Keratinocyte (primary cell): Measurements from ENCODE around the gene IREB2. TPM values are rescaled to one million over a fixed set of nuclear protein-coding genes. Genes with fewer than 3 reads are reported as not detected.
A peak's percentile ranks its signal among the peaks of the same experiment; 100 is the strongest.

Experiments
- DNase-seq: peaks from one replicate; pipeline ENCODE4 v3.0.0-alpha.2; 2011; ENCODE audit warnings: low read depth, missing footprints, low spot score
- FAIRE-seq: peaks from 2 replicates; lab custom pipeline; 2011; peaks lifted over from hg19 to GRCh38; lab: Jason Lieb, UNC
- H2AFZ ChIP-seq: 2 replicates; pipeline ENCODE4 v1.6.0; 2012; ENCODE audit warnings: low read length, control low read depth, inconsistent platforms; ENCODE audit not compliant: control insufficient read depth
- H3K27ac ChIP-seq: 2 replicates; pipeline ENCODE4 v1.5.1; 2011; ENCODE audit warnings: low read length; ENCODE audit not compliant: control insufficient read depth, insufficient read depth
- H3K27me3 ChIP-seq: 3 replicates; pipeline ENCODE4 v1.6.0; 2011; ENCODE audit warnings: low read length; ENCODE audit not compliant: control insufficient read depth, insufficient read depth; ENCODE audit errors: extremely low read depth
- H3K36me3 ChIP-seq, 2 experiments: 2 replicates in 1 of 2; 3 replicates in 1 of 2; pipeline ENCODE4 v1.5.1; 2011; ENCODE audit warnings: low read length in 2 of 2, mild to moderate bottlenecking in 1 of 2; ENCODE audit not compliant: control insufficient read depth in 2 of 2, insufficient read depth in 2 of 2; ENCODE audit errors: extremely low read depth in 1 of 2
- H3K4me1 ChIP-seq: 3 replicates; pipeline ENCODE4 v1.5.1; 2011; ENCODE audit warnings: low read length; ENCODE audit not compliant: control insufficient read depth, insufficient read depth; ENCODE audit errors: extremely low read depth
- H3K4me2 ChIP-seq: 3 replicates; pipeline ENCODE4 v1.6.0; 2011; ENCODE audit warnings: low read depth, low read length; ENCODE audit not compliant: control insufficient read depth, insufficient read depth; ENCODE audit errors: extremely low read depth
- H3K4me3 ChIP-seq, 3 experiments: fragments of 200-600 bp in 1 of 3; sonication (generic) in 1 of 3; 2 replicates in 2 of 3; 3 replicates in 1 of 3; pipeline ENCODE4 v1.5.1; 2011 to 2016; ENCODE audit warnings: low read length in 3 of 3, mild to moderate bottlenecking in 3 of 3, control low read depth in 2 of 3, inconsistent platforms in 1 of 3, low read depth in 1 of 3, mixed read lengths in 1 of 3, mixed run types in 1 of 3, moderate library complexity in 1 of 3; ENCODE audit not compliant: control insufficient read depth in 2 of 3, insufficient read depth in 2 of 3; ENCODE audit errors: extremely low read depth in 1 of 3
- H3K79me2 ChIP-seq: 2 replicates; pipeline ENCODE4 v1.6.0; 2012; ENCODE audit warnings: low read length; ENCODE audit not compliant: control insufficient read depth, insufficient read depth
- H3K9ac ChIP-seq: 3 replicates; pipeline ENCODE4 v1.6.0; 2011; ENCODE audit warnings: low read length; ENCODE audit not compliant: control insufficient read depth, insufficient read depth; ENCODE audit errors: extremely low read depth
- H3K9me1 ChIP-seq: 3 replicates; pipeline ENCODE4 v1.6.0; 2011; ENCODE audit warnings: low read length; ENCODE audit not compliant: control insufficient read depth, insufficient read depth; ENCODE audit errors: extremely low read depth
- H3K9me3 ChIP-seq: 2 replicates; pipeline ENCODE4 v1.5.1; 2012; ENCODE audit warnings: low read depth, low read length; ENCODE audit not compliant: control insufficient read depth
- H4K20me1 ChIP-seq: 3 replicates; pipeline ENCODE4 v1.6.0; 2011; ENCODE audit warnings: low read length; ENCODE audit not compliant: control insufficient read depth, insufficient read depth; ENCODE audit errors: extremely low read depth
- CTCF ChIP-seq, 3 experiments: IDR thresholded peaks in 1 of 3; conservative IDR thresholded peaks in 1 of 3; optimal IDR thresholded peaks in 1 of 3; 2 replicates in 2 of 3; 3 replicates in 1 of 3; pipeline versions ENCODE3 to v1.5.1; 2011; ENCODE audit warnings: low read length in 3 of 3, mild to moderate bottlenecking in 3 of 3, moderate library complexity in 2 of 3, control low read depth in 1 of 3, inconsistent platforms in 1 of 3; ENCODE audit not compliant: insufficient read depth in 2 of 3; ENCODE audit errors: extremely low read depth in 1 of 3
- EZH2 ChIP-seq: IDR thresholded peaks from one replicate; pipeline ENCODE4 v1.6.1; 2012; ENCODE audit warnings: inconsistent platforms, mild to moderate bottlenecking, low read length, moderate library complexity
- dilution Hi-C: fragments of 300-500 bp; cut with MboI; formaldehyde crosslinking; loops from one replicate; pipeline ENCODE4 v1.7.0; 2020; ENCODE audit warnings: low sequenced_read_pairs; ENCODE audit not compliant: extremely low pct_ligation_motif_present
- polyA plus RNA-seq, 5 experiments: library from polyadenylated mRNA; depleted of rRNA in 3 of 5; stranded (reverse) in 3 of 5; stranded (forward) in 1 of 5; unstranded in 1 of 5; fragments of >200 nt; gene quantifications; 1 replicate in 1 of 5; 2 replicates in 3 of 5; 3 replicates in 1 of 5; pipeline versions ENCODE4 v1.2.1 to v1.2.3, GENCODE V29; 2011 to 2012; ENCODE audit warnings: missing spikeins in 2 of 5, low read depth in 1 of 5, low replicate concordance in 1 of 5

The IREB2 gene
- polyA plus RNA-seq, 1 donor (not counting 4 experiments of a cell fraction or from before 2014, with no cell fraction given): 20.5 TPM

DNA sequence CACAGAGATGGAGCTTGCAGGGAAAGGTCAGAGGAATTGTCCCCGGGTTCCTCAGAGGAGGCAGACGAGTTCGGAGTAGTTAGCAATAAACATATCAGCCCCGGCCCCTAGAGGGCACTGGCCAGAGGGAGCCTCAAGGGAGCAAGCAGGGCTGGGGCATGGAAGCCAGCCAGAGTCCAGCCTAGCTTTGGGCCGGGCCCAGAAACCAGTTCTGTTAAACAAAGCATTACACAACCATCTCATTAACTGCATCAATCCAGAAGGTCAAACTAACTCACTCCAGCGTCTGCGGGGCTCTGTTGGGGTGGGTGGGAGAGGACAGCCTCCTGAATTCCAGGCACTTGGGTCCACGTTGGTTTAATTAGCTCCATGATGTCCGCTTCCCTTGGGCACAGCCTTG is 41.0 kb upstream of the IREB2 start:
- no peak for DNase-seq

GRCh38 chr15:78397382-78397781 is 40.6 kb upstream of the IREB2 start:
- TF ChIP-seq CTCF (optimal IDR thresholded peaks at IDR 0.05 in 1 of 3, IDR thresholded peaks at IDR 0.05 in 1 of 3, conservative IDR thresholded peaks at IDR 0.05 in 1 of 3; ENCODE audit: extremely low read depth in 1 of 3, insufficient read depth in 2 of 3, low read length in 3 of 3): no peak
- no peak for TF ChIP-seq EZH2
- H3K4me2 ChIP-seq: no peak overlapping the region
- H3K27me3 ChIP-seq: no peaks in the 10 kb centered on the region
- no peaks in the 10 kb centered on the region for H3K4me1 ChIP-seq
- dilution Hi-C loops: no loop called here
- no peaks in the 10 kb centered on the region for H3K9me3 ChIP-seq
- no peaks in the 10 kb centered on the region for H3K9me1 ChIP-seq
- no peak overlapping the region for H3K27ac ChIP-seq
- H3K79me2 ChIP-seq: no peaks in the 10 kb centered on the region
- H3K4me3 ChIP-seq: no peak overlapping the region
- no peak overlapping the region for H3K9ac ChIP-seq
- no peaks in the 10 kb centered on the region for H3K36me3 ChIP-seq
- no peaks in the 10 kb centered on the region for H4K20me1 ChIP-seq
- DNase-seq (no peak), FAIRE-seq (no peak)
- no peak overlapping the region for H2AFZ ChIP-seq

More for the DNA sequence above, 41.0 kb upstream of the IREB2 start:
- Histone ChIP-seq H2AFZ (no peak overlapping the region), H3K79me2 (no peaks in the 10 kb centered on the region), H3K4me1 (no peaks in the 10 kb centered on the region), H3K27ac (no peak overlapping the region), H4K20me1 (no peaks in the 10 kb centered on the region), H3K9me1 (no peaks in the 10 kb centered on the region), H3K36me3 (no peaks in the 10 kb centered on the region), H3K4me3 (no peak overlapping the region), H3K9me3 (no peaks in the 10 kb centered on the region), H3K9ac (no peak overlapping the region), H3K27me3 (no peaks in the 10 kb centered on the region), H3K4me2 (no peak overlapping the region)
- TF ChIP-seq CTCF (optimal IDR thresholded peaks at IDR 0.05 in 1 of 3, IDR thresholded peaks at IDR 0.05 in 1 of 3, conservative IDR thresholded peaks at IDR 0.05 in 1 of 3; ENCODE audit: extremely low read depth in 1 of 3, insufficient read depth in 2 of 3, low read length in 3 of 3) (peak in 2 of 3 experiments; percentile 21 to 32), EZH2 (no peak)
- dilution Hi-C loops: no loop called here
- FAIRE-seq: no peak
